ENCODE results near the gene ARSI. TPM values are rescaled to one million over a fixed set of nuclear protein-coding genes. Genes with fewer than 3 reads are reported as not detected.

Gene ARSI
- total RNA-seq, 2 donors from 2014 or later, result 0.26 TPM; not detected in 1

DNA sequence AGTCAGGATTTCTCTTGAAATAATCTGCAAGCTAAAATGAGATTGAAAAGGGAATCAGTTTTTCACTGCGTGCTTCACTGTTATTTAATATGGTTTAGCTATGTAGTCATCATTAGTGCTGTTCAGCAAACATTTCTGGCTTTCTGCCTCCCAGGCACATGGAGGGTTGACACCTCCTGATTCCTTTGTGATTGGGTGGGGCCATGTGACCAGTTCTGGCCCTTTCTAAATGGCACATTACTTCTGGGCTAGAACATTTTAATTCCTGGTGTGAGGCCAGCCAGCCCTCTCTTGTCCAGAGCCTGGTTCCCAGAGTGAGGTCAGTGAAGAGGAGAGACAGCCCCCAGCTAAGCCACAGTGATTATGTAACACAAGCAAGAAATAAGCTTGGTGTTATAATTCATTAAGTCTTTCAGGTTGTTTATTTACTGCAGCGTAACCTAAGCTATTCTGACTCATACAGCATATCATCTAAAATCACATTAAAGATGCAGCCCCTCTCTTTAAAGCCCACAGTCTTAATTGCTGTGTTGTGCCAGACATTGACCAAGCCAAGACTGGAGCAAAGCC is 17.4 kb upstream of the ARSI start:
- ATAC-seq (peak; percentile 81), DNase-seq (peak; percentile 31 to 73 (median 64))
- 56 to 63% methylated on average over 2 of the region's 2 CpGs for WGBS, 2 donors
- intact Hi-C loops (cut with DNase I), result no loop called here
- Histone ChIP-seq H3K9me3 (no peaks in the 10 kb centered on the region), H3K4me3 (no peak overlapping the region), H3K27me3 (no peaks in the 10 kb centered on the region), H3K36me3 (replicated peaks in 1 of 2; ENCODE audit: insufficient read depth in 1 of 2, low read depth in 2 of 2) (no peaks in the 10 kb centered on the region), H3K4me1 (peaks cover 7% of the 10 kb centered on the region), H3K27ac (no peak overlapping the region)
- TF ChIP-seq POLR2A (IDR thresholded peaks at IDR 0.05), result no peak
- TF ChIP-seq, protein P1, sequence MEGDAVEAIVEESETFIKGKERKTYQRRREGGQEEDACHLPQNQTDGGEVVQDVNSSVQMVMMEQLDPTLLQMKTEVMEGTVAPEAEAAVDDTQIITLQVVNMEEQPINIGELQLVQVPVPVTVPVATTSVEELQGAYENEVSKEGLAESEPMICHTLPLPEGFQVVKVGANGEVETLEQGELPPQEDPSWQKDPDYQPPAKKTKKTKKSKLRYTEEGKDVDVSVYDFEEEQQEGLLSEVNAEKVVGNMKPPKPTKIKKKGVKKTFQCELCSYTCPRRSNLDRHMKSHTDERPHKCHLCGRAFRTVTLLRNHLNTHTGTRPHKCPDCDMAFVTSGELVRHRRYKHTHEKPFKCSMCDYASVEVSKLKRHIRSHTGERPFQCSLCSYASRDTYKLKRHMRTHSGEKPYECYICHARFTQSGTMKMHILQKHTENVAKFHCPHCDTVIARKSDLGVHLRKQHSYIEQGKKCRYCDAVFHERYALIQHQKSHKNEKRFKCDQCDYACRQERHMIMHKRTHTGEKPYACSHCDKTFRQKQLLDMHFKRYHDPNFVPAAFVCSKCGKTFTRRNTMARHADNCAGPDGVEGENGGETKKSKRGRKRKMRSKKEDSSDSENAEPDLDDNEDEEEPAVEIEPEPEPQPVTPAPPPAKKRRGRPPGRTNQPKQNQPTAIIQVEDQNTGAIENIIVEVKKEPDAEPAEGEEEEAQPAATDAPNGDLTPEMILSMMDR (IDR thresholded peaks at IDR 0.05), result no peak

DNA sequence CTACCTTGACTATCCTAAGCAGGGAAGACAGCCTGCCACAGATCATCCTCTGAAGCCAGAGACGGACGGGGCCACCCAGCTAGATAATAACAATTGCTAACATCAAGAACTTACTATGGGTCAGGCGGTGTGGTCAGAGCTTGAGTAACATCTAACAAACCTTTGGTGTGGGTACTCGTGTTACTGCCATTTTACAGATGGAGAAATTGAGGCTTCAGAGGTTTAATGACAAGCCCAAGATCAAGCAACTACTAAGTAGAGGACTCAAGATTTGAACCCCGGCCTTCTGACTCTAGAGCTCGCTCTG is 16.7 kb upstream of the ARSI start:
- H3K4me1 ChIP-seq, result peaks cover 7% of the 10 kb centered on the region
- no peaks in the 10 kb centered on the region for H3K36me3 ChIP-seq (replicated peaks in 1 of 2; ENCODE audit: insufficient read depth in 1 of 2, low read depth in 2 of 2)
- ATAC-seq, result no peak
- intact Hi-C loops (cut with DNase I), result no loop called here
- TF ChIP-seq, protein P1 (IDR thresholded peaks at IDR 0.05), result no peak
- TF ChIP-seq POLR2A (IDR thresholded peaks at IDR 0.05), result no peak
- H3K27ac ChIP-seq, result no peak overlapping the region
- H3K27me3 ChIP-seq, result no peaks in the 10 kb centered on the region
- DNase-seq, result no peak
- no peak overlapping the region for H3K4me3 ChIP-seq
- WGBS, 2 donors, result 92 to 93% methylated on average over 6 of the region's 6 CpGs
- H3K9me3 ChIP-seq, result no peaks in the 10 kb centered on the region

GRCh38 chr5:150318613-150319483 is 16.1 kb upstream of the ARSI start:
- TF ChIP-seq, protein P1 (IDR thresholded peaks at IDR 0.05), result no peak
- no peak for TF ChIP-seq POLR2A (IDR thresholded peaks at IDR 0.05)
- DNase-seq, result no peak
- 74 to 75% methylated on average over 8 to 9 of the region's 9 CpGs for WGBS, 2 donors
- ATAC-seq, result no peak
- H3K4me1 ChIP-seq, result peaks cover 7% of the 10 kb centered on the region
- H3K27ac ChIP-seq, result no peak overlapping the region
- H3K9me3 ChIP-seq, result no peaks in the 10 kb centered on the region
- intact Hi-C loops (cut with DNase I), result no loop called here
- no peak overlapping the region for H3K4me3 ChIP-seq
- H3K36me3 ChIP-seq (replicated peaks in 1 of 2; ENCODE audit: insufficient read depth in 1 of 2, low read depth in 2 of 2), result no peaks in the 10 kb centered on the region
- no peaks in the 10 kb centered on the region for H3K27me3 ChIP-seq

DNA sequence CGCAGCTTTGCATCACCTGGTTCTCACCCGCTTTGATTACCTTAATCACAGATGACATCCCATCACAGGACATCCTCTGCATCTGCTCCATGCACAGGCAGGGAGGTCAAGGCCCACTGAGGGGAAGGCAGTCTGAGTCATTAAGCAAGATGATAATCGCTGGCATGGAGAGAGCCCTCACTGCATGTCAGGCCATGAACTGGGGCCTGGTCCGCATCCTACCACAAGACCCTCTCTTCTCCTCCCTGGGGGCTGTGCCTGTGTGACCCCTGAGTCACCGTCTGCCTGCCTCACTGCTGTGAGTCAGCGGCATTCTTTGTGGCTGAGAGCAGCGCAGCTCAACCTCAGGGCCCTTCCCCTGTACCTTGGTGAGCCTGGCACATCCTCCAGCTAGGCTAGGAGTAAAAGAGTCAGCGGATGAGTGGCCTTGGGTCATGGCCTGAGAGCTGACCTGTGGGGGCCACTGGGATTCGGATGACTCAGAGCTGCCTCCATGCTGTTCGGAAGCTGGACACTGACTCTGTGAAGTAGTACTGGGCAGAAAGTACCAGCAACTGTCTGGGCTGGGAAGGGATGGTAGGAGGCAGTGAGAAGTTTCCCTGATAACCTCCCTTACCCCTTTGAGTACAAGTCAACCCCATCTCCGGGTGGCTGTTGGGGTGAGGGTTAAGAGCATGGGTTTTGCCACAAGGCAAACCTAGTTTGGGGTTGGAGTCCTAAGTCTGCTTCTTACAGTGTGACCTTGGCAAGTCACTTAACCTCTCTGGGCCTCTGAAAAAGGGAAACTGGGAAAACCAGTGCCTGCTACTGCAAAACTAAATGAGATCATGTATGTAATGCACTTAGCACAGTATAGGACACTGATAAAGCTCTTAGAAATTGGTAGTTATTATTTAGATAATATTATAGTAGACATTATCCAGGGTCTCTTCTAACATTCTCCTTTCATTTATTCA is 14.6 kb upstream of the ARSI start:
- Histone ChIP-seq H3K9me3 (no peaks in the 10 kb centered on the region), H3K27me3 (no peaks in the 10 kb centered on the region), H3K36me3 (replicated peaks in 1 of 2; ENCODE audit: insufficient read depth in 1 of 2, low read depth in 2 of 2) (no peaks in the 10 kb centered on the region), H3K4me3 (no peak overlapping the region), H3K27ac (no peak overlapping the region), H3K4me1 (peaks cover 7% of the 10 kb centered on the region)
- ATAC-seq, result no peak
- no peak for TF ChIP-seq POLR2A (IDR thresholded peaks at IDR 0.05)
- TF ChIP-seq, protein P1 (IDR thresholded peaks at IDR 0.05), result no peak
- peak in 1 of 4 donors; percentile 20 for DNase-seq
- WGBS, 2 donors, result 82 to 85% methylated on average over 7 to 11 of the region's 11 CpGs
- intact Hi-C loops (cut with DNase I), result no loop called here
